Colonic mucosa (tissue), 4 donors: ENCODE measurements around the gene ZNF565. TPM values are rescaled to one million over a fixed set of nuclear protein-coding genes. Genes with fewer than 3 reads are reported as not detected.

Source experiments
- DNase-seq: peaks from one replicate; pipeline ENCODE4 v3.0.0-alpha.2; 2020
- H3K27ac ChIP-seq: fragments of 200-600 bp; one replicate; pipeline ENCODE4 v1.8.0; 2021
- H3K27me3 ChIP-seq: fragments of 200-600 bp; one replicate; pipeline ENCODE4 v1.8.0; 2021
- H3K36me3 ChIP-seq: fragments of 200-600 bp; one replicate; pipeline ENCODE4 v1.8.0; 2021
- H3K4me1 ChIP-seq: fragments of 200-600 bp; one replicate; pipeline ENCODE4 v1.8.0; 2021; ENCODE audit warnings: mild to moderate bottlenecking
- H3K4me3 ChIP-seq: fragments of 200-600 bp; one replicate; pipeline ENCODE4 v1.8.0; 2021
- H3K9ac ChIP-seq, 2 donors: one replicate each; pipeline ENCODE4 v1.7.0; 2013; ENCODE audit warnings: control low read depth in 2 of 2, low read depth in 2 of 2, low read length in 2 of 2
- H3K9me3 ChIP-seq: fragments of 200-600 bp; one replicate; pipeline ENCODE4 v1.8.0; 2021
- CTCF ChIP-seq: fragments of 200-600 bp; IDR thresholded peaks from one replicate; pipeline ENCODE4 v1.8.0; 2022; ENCODE audit warnings: antibody characterized with exemption, mild to moderate bottlenecking
- intact Hi-C: fragments of 100-400 bp; cut with DNase I; formaldehyde crosslinking; loops from one replicate; pipeline ENCODE4 v1.14.1; 2022
- total RNA-seq, 2 donors: library from RNA; stranded (reverse); fragmentation: NEBNext Ultra II Directional in 1 of 2; extraction: Animal tissue kit (Norgen Biotek cat#: 25700) in 1 of 2; gene quantifications; one replicate each; pipeline ENCODE4 v1.2.1, GENCODE V29; 2021
- donor health status: healthy.
- donor health status: DM: no; HTN: no; CAD: no.
- donor health status: DM: no; HTN: no; CAD: no.

ZNF565 gene
- total RNA-seq, 2 donors from 2014 or later = 2.2 to 3.2 TPM

- no peaks in the 10 kb centered on the region for H3K36me3 ChIP-seq
- H3K9ac ChIP-seq = no peak overlapping the region
- no peaks in the 10 kb centered on the region for H3K9me3 ChIP-seq
- TF ChIP-seq CTCF = no peak
- H3K4me3 ChIP-seq = no peak overlapping the region
- no peak overlapping the region for H3K27ac ChIP-seq
- no peaks in the 10 kb centered on the region for H3K27me3 ChIP-seq
- intact Hi-C loops = no loop called here
- DNase-seq = no peak
- no peaks in the 10 kb centered on the region for H3K4me1 ChIP-seq
Measured at GRCh38 chr19:36210497-36210896, 4.0 kb downstream of the ZNF565 start.

GRCh38 chr19:36209372-36209771 is 5.1 kb downstream of the ZNF565 start:
- H3K4me1 ChIP-seq = no peaks in the 10 kb centered on the region
- DNase-seq = no peak
- no peaks in the 10 kb centered on the region for H3K9me3 ChIP-seq
- no peaks in the 10 kb centered on the region for H3K27me3 ChIP-seq
- no peaks in the 10 kb centered on the region for H3K36me3 ChIP-seq
- H3K27ac ChIP-seq = no peak overlapping the region
- intact Hi-C loops = no loop called here
- TF ChIP-seq CTCF = no peak
- no peak overlapping the region for H3K4me3 ChIP-seq
- no peak overlapping the region for H3K9ac ChIP-seq

GRCh38 chr19:36207605-36208252 is 6.7 kb downstream of the ZNF565 start:
- no peak for DNase-seq
- H3K27me3 ChIP-seq = no peaks in the 10 kb centered on the region

GRCh38 chr19:36203293-36203692 is 11.2 kb downstream of the ZNF565 start:
- no peaks in the 10 kb centered on the region for H3K36me3 ChIP-seq
- no peak for DNase-seq
- no peak overlapping the region for H3K9ac ChIP-seq
- H3K27ac ChIP-seq = no peak overlapping the region
- H3K9me3 ChIP-seq = no peaks in the 10 kb centered on the region
- TF ChIP-seq CTCF = no peak
- no peaks in the 10 kb centered on the region for H3K27me3 ChIP-seq
- no peaks in the 10 kb centered on the region for H3K4me1 ChIP-seq
- intact Hi-C loops = no loop called here
- H3K4me3 ChIP-seq = no peak overlapping the region

More at GRCh38 chr19:36207605-36208252, 6.7 kb downstream of the ZNF565 start:
- intact Hi-C loops = no loop called here
- no peaks in the 10 kb centered on the region for H3K4me1 ChIP-seq
- H3K36me3 ChIP-seq = no peaks in the 10 kb centered on the region
- H3K27ac ChIP-seq = no peak overlapping the region
- no peak overlapping the region for H3K4me3 ChIP-seq
- TF ChIP-seq CTCF = no peak
- H3K9ac ChIP-seq = no peak overlapping the region
- no peaks in the 10 kb centered on the region for H3K9me3 ChIP-seq

GRCh38 chr19:36201684-36202083 is 12.8 kb downstream of the ZNF565 start:
- Histone ChIP-seq H3K9me3 (no peaks in the 10 kb centered on the region), H3K4me1 (no peaks in the 10 kb centered on the region), H3K36me3 (no peaks in the 10 kb centered on the region), H3K27me3 (no peaks in the 10 kb centered on the region), H3K27ac (no peak overlapping the region), H3K9ac (no peak overlapping the region), H3K4me3 (no peak overlapping the region)
- TF ChIP-seq CTCF = no peak
- DNase-seq = no peak
- intact Hi-C loops = no loop called here
